Activated CD8-positive, alpha-beta memory T cell treated with anti-CD3 and anti-CD28 coated beads, Interleukin-2, amount 50 U/mL, for 48 hours (primary cell): ENCODE measurements around the gene ZNF576.
"Not testable (repeated sequence)": the region's sequence is repeated elsewhere in the genome, so short reads cannot be mapped to it uniquely, and the experiment has no call there.

ENCODE experiments used
- DNase-seq: peaks from one replicate; pipeline ENCODE4 v3.0.0-alpha.2; 2020

ZNF576 gene

GRCh38 chr19:43600326-43600725 is 3.9 kb downstream of the ZNF576 start:
- DNase-seq, result not testable (repeated sequence)

GRCh38 chr19:43605875-43606568 is 9.6 kb downstream of the ZNF576 start:
- DNase-seq, result no peak

GRCh38 chr19:43606569-43607229 is 10.3 kb downstream of the ZNF576 start:
- no peak for DNase-seq

GRCh38 chr19:43607238-43608205 is 11.1 kb downstream of the ZNF576 start:
- DNase-seq, result no peak

- DNase-seq, result no peak
Measured at GRCh38 chr19:43609872-43610271, 13.5 kb downstream of the ZNF576 start.

- DNase-seq, result no peak
Measured at GRCh38 chr19:43610493-43610892, 14.1 kb downstream of the ZNF576 start.

- no peak for DNase-seq
Measured at GRCh38 chr19:43611788-43612187, 15.4 kb downstream of the ZNF576 start, which contains the start of gene SRRM5. Gene SRRM5, plus strand, starts transcription at chr19:43612088. Its CDS starts 34 bp downstream, at chr19:43612122.

- no peak for DNase-seq
Measured at GRCh38 chr19:43612374-43612773, 16.0 kb downstream of the ZNF576 start.

GRCh38 chr19:43616306-43616705 is 19.9 kb downstream of the ZNF576 start:
- no peak for DNase-seq

GRCh38 chr19:43616954-43617353 is 20.6 kb downstream of the ZNF576 start:
- DNase-seq, result no peak

- DNase-seq, result no peak
Measured at GRCh38 chr19:43618921-43619261, 22.5 kb downstream of the ZNF576 start.

GRCh38 chr19:43619262-43620060 is 23.1 kb downstream of the ZNF576 start, which contains the start of gene ZNF428:
Gene ZNF428, minus strand, starts transcription at chr19:43619629. Its CDS starts 5,325 bp downstream, at chr19:43614304.
- peak; percentile 92 for DNase-seq

GRCh38 chr19:43620061-43621001 is 23.9 kb downstream of the ZNF576 start:
- DNase-seq, result peak; percentile 94

GRCh38 chr19:43622070-43622469 is 25.7 kb downstream of the ZNF576 start:
- no peak for DNase-seq

GRCh38 chr19:43622956-43623355 is 26.6 kb downstream of the ZNF576 start:
- DNase-seq, result no peak

GRCh38 chr19:43623889-43624670 is 27.7 kb downstream of the ZNF576 start:
- no peak for DNase-seq

GRCh38 chr19:43624933-43625332 is 28.5 kb downstream of the ZNF576 start:
- peak; percentile 92 for DNase-seq

GRCh38 chr19:43625918-43626579 is 29.7 kb downstream of the ZNF576 start:
- no peak for DNase-seq

GRCh38 chr19:43626838-43627237 is 30.4 kb downstream of the ZNF576 start:
- no peak for DNase-seq
